ENCODE data around the gene THAP2.

The THAP2 gene

DNA sequence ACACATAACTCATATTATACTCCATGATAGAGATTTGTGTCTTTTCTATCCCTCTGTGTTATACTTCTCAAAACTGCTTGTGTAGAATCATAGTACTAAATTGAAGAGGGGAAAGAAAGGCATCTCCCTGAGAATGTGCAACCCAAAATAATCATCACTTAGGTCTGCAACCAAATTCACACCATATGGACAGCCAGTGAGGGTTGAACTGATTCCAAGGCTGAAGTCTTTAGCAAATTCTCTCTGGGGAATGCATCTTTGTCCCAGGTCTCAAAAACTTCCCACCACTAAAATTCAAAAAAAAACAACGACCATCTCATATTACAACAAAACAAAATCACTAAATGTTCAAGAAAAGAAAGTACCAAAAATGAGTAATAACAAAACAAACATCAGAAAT lies 11.4 kb upstream of the THAP2 start:
- peaks cover 5% of the 10 kb centered on the region for H3K36me3 ChIP-seq (ENCODE audit: control insufficient read depth, insufficient read depth, low read length)
- DNase-seq (ENCODE audit: extremely low read depth, insufficient read length), result no peak

DNA sequence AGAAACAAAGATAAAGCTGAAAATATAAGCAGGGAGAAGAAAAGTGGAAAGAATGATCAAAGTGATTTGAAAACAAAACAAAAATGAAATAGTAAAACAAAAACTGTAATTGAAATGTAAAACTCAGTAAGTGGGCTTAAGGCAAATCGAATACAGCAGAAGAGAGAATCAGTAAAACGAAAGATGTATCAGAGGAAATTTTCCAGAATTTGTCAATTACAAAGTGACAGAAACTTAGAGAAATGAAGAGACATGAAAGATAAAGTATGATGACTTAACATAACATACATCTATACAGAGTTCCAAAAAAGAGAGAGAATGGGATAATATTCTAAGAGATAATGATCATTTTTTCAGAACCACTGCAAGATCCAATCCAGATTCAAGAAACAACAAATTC lies 11.0 kb upstream of the THAP2 start:
- Histone ChIP-seq H3K36me3 (ENCODE audit: control insufficient read depth, insufficient read depth, low read length) (peaks cover 5% of the 10 kb centered on the region), H3K4me3 (replicated peaks; ENCODE audit: low read depth, low read length) (no peak overlapping the region), H3K27me3 (replicated peaks; ENCODE audit: control insufficient read depth, insufficient read depth, low read length) (no peaks in the 10 kb centered on the region)
- TF ChIP-seq, protein P1, sequence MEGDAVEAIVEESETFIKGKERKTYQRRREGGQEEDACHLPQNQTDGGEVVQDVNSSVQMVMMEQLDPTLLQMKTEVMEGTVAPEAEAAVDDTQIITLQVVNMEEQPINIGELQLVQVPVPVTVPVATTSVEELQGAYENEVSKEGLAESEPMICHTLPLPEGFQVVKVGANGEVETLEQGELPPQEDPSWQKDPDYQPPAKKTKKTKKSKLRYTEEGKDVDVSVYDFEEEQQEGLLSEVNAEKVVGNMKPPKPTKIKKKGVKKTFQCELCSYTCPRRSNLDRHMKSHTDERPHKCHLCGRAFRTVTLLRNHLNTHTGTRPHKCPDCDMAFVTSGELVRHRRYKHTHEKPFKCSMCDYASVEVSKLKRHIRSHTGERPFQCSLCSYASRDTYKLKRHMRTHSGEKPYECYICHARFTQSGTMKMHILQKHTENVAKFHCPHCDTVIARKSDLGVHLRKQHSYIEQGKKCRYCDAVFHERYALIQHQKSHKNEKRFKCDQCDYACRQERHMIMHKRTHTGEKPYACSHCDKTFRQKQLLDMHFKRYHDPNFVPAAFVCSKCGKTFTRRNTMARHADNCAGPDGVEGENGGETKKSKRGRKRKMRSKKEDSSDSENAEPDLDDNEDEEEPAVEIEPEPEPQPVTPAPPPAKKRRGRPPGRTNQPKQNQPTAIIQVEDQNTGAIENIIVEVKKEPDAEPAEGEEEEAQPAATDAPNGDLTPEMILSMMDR (IDR thresholded peaks at IDR 0.05; ENCODE audit: insufficient read depth, low read length, poor library complexity, severe bottlenecking), result no peak
- DNase-seq (ENCODE audit: extremely low read depth, insufficient read length), result no peak

More for the DNA sequence above, 11.4 kb upstream of the THAP2 start:
- Histone ChIP-seq H3K4me3 (replicated peaks; ENCODE audit: low read depth, low read length) (no peak overlapping the region), H3K27me3 (replicated peaks; ENCODE audit: control insufficient read depth, insufficient read depth, low read length) (no peaks in the 10 kb centered on the region)
- TF ChIP-seq, protein P1 (IDR thresholded peaks at IDR 0.05; ENCODE audit: insufficient read depth, low read length, poor library complexity, severe bottlenecking), result no peak

DNA sequence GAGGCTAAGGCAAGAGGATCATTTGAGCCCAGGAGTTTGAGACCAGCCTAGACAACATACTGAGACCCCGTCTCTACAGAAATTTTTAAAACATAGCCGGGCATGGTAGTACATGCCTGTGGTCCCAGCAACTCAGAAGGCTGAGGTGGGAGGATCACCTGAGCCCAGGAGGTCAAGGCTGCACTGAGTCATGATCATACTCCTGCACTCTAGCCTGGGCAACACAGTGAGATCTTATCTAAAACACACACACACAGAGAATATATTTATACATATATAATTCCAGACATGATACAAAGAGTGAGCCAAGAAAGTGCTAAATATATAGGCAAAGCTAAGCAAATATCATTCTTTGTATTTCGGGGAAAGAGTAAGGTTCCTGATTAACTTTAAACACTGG lies 9.9 kb upstream of the THAP2 start:
- H3K36me3 ChIP-seq (ENCODE audit: control insufficient read depth, insufficient read depth, low read length), result peaks cover 5% of the 10 kb centered on the region
- no peak for DNase-seq (ENCODE audit: extremely low read depth, insufficient read length)
- H3K4me3 ChIP-seq (replicated peaks; ENCODE audit: low read depth, low read length), result no peak overlapping the region
- no peaks in the 10 kb centered on the region for H3K27me3 ChIP-seq (replicated peaks; ENCODE audit: control insufficient read depth, insufficient read depth, low read length)
- TF ChIP-seq, protein P1 (IDR thresholded peaks at IDR 0.05; ENCODE audit: insufficient read depth, low read length, poor library complexity, severe bottlenecking), result no peak

DNA sequence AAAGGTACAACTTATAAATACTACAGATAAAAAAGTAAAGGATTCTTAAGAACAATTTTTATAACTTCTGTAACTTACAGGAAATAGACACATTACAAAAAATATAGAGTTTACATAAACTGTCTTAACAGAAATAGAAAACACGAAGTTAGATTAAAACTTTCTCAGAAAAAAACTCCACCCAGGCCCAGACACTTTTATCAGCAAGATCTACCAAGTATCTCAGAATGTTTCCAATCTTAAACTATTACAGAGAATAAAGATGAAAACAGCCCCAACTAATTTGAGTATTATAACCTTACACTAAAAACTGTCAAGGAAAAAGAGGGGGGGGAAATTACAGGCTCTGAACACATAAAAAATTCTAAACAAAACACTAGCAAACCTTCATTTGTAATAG lies 8.6 kb upstream of the THAP2 start:
- no peaks in the 10 kb centered on the region for H3K27me3 ChIP-seq (replicated peaks; ENCODE audit: control insufficient read depth, insufficient read depth, low read length)
- H3K36me3 ChIP-seq (ENCODE audit: control insufficient read depth, insufficient read depth, low read length), result peaks cover 5% of the 10 kb centered on the region
- TF ChIP-seq, protein P1 (IDR thresholded peaks at IDR 0.05; ENCODE audit: insufficient read depth, low read length, poor library complexity, severe bottlenecking), result no peak
- no peak overlapping the region for H3K4me3 ChIP-seq (replicated peaks; ENCODE audit: low read depth, low read length)
- DNase-seq (ENCODE audit: extremely low read depth, insufficient read length), result no peak

DNA sequence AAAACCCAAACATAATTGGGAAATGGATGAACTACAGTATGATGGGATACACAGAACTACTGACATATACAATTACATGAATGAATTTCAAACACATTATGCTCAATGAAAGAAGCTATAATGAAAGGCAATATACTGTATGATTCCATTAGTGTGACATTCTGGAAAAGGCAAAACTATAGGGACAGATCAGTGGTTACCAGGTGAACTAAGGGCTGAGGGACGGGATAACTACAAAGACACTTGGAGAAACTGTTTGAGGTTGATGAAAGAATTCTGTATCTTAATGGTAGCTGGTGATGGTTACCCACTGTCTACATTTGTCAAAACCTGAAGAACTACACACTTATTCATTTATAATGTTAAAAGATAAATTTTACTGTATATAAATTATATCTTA lies 8.2 kb upstream of the THAP2 start:
- H3K36me3 ChIP-seq (ENCODE audit: control insufficient read depth, insufficient read depth, low read length), result peaks cover 5% of the 10 kb centered on the region
- no peak overlapping the region for H3K4me3 ChIP-seq (replicated peaks; ENCODE audit: low read depth, low read length)
- no peaks in the 10 kb centered on the region for H3K27me3 ChIP-seq (replicated peaks; ENCODE audit: control insufficient read depth, insufficient read depth, low read length)
- DNase-seq (ENCODE audit: extremely low read depth, insufficient read length), result no peak
- TF ChIP-seq, protein P1 (IDR thresholded peaks at IDR 0.05; ENCODE audit: insufficient read depth, low read length, poor library complexity, severe bottlenecking), result no peak

DNA sequence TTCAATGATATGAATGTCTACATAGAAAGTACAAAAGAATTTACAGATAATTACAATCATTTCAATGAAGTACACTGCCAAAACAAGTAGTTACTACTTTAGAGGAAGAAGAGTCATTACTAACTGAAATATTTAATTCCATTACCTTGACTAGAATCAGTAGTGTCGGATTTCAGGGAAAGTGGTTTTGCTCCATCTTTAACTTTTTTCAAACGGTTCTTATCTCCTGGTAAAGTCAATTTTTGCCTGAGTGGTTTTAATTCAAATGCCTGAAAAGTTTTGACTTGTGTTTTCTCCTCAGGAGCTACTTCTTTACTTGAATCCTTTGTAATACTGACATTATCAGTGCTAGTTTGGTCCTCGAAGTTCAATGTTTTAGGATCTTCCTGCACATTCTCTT lies 7.4 kb upstream of the THAP2 start:
- H3K4me3 ChIP-seq (replicated peaks; ENCODE audit: low read depth, low read length), result no peak overlapping the region
- TF ChIP-seq, protein P1 (IDR thresholded peaks at IDR 0.05; ENCODE audit: insufficient read depth, low read length, poor library complexity, severe bottlenecking), result no peak

More for the DNA sequence above, 7.4 kb upstream of the THAP2 start:
- H3K36me3 ChIP-seq (ENCODE audit: control insufficient read depth, insufficient read depth, low read length), result peaks cover 3% of the 10 kb centered on the region
- H3K27me3 ChIP-seq (replicated peaks; ENCODE audit: control insufficient read depth, insufficient read depth, low read length), result no peaks in the 10 kb centered on the region
- no peak for DNase-seq (ENCODE audit: extremely low read depth, insufficient read length)
